PC-9 (cell line): ENCODE data around the gene SPATS2L. TPM values are rescaled to one million over a fixed set of nuclear protein-coding genes. Genes with fewer than 3 reads are reported as not detected.

Source experiments
- BruUV-seq: library from RNA; stranded (reverse); fragments of 400-500 nt; replicated peaks from 2 replicates; lab custom pipeline; 2021; lab: Mats Ljungman, UMichigan
- CTCF ChIA-PET: fragments of 300-600 bp; sonication (Branson Sonifier 250); formaldehyde crosslinking; loops from one replicate; lab custom pipeline; 2022; ENCODE audit warnings: antibody characterized with exemption; lab: Charles Lee
- POLR2A ChIA-PET: fragments of 300-600 bp; sonication (Branson Sonifier 250); formaldehyde crosslinking; loops from one replicate; lab custom pipeline; 2022; ENCODE audit warnings: antibody characterized with exemption; ENCODE audit not compliant: unreplicated experiment; lab: Charles Lee
- DNase-seq, 2 experiments: peaks; one replicate each; pipeline versions ENCODE4 v3.0.0 to v3.0.0-alpha.2; 2015 to 2022; ENCODE audit warnings: mixed read lengths in 1 of 2
- H2AFZ ChIP-seq: fragments of 200-600 bp; sonication (generic); 2 replicates; pipeline ENCODE4 v1.8.1; 2017; ENCODE audit warnings: antibody characterized with exemption
- H3F3A ChIP-seq: fragments of 200-600 bp; sonication (generic); 2 replicates; pipeline ENCODE4 v1.8.1; 2017; ENCODE audit warnings: antibody characterized with exemption, mild to moderate bottlenecking, low read depth; ENCODE audit not compliant: insufficient read depth
- H3K27ac ChIP-seq: fragments of 200-600 bp; sonication (generic); 2 replicates; pipeline ENCODE4 v1.6.1; 2016; ENCODE audit warnings: mixed run types
- H3K27me3 ChIP-seq: fragments of 200-600 bp; sonication (generic); 2 replicates; pipeline ENCODE4 v1.6.1; 2016; ENCODE audit warnings: low read depth, mixed run types; ENCODE audit not compliant: insufficient read depth
- H3K36me3 ChIP-seq: fragments of 200-600 bp; sonication (generic); 2 replicates; pipeline ENCODE4 v1.6.1; 2016; ENCODE audit warnings: low read depth, mixed run types
- H3K4me1 ChIP-seq: fragments of 200-600 bp; sonication (generic); replicated peaks from 2 replicates; pipeline ENCODE4 v1.6.1; 2016; ENCODE audit warnings: mixed run types; ENCODE audit not compliant: insufficient read depth
- H3K4me2 ChIP-seq: fragments of 200-600 bp; sonication (generic); 2 replicates; pipeline ENCODE4 v1.6.1; 2017; ENCODE audit warnings: mixed run types
- H3K4me3 ChIP-seq: fragments of 200-600 bp; sonication (generic); 2 replicates; pipeline ENCODE4 v1.6.1; 2016; ENCODE audit warnings: mixed run types
- H3K79me2 ChIP-seq: fragments of 200-600 bp; sonication (generic); 2 replicates; pipeline ENCODE4 v1.6.1; 2017; ENCODE audit warnings: low read depth, mixed run types
- H3K9me2 ChIP-seq: fragments of 200-600 bp; sonication (generic); 2 replicates; pipeline ENCODE4 v1.8.1; 2017; ENCODE audit warnings: mild to moderate bottlenecking; ENCODE audit not compliant: insufficient read depth
- H3K9me3 ChIP-seq: fragments of 200-600 bp; sonication (generic); 2 replicates; pipeline ENCODE4 v1.8.1; 2016; ENCODE audit warnings: low read depth; ENCODE audit not compliant: insufficient read depth
- H4K20me1 ChIP-seq: fragments of 200-600 bp; sonication (generic); 2 replicates; pipeline ENCODE4 v1.8.1; 2017; ENCODE audit not compliant: insufficient read depth
- CTCF ChIP-seq: fragments of 200-600 bp; sonication (generic); conservative IDR thresholded peaks from 2 replicates; pipeline ENCODE4 v1.6.1; 2017; ENCODE audit warnings: mixed run types, antibody characterized with exemption, mild to moderate bottlenecking, moderate library complexity
- EZH2 ChIP-seq: fragments of 200-600 bp; sonication (generic); IDR thresholded peaks from 2 replicates; pipeline ENCODE4 v1.8.0; 2017; ENCODE audit warnings: antibody characterized with exemption, low read depth
- intact Hi-C: fragments of 100-400 bp; cut with micrococcal nuclease; formaldehyde crosslinking; loops from one replicate; pipeline ENCODE4 v1.10.0; 2022; ENCODE audit not compliant: unreplicated experiment
- total RNA-seq: library from RNA; stranded (reverse); gene quantifications from 2 replicates; pipeline ENCODE4 v1.2.3, GENCODE V29; 2021

The SPATS2L gene
- total RNA-seq, 1 experiment from 2014 or later: 199 TPM

GRCh38 chr2:200385063-200385635, 78.7 kb downstream of the SPATS2L start:
- no peaks in the 10 kb centered on the region; the same call in 1 of the 2 replicates for H3K9me2 ChIP-seq
- H3K4me1 ChIP-seq: peaks cover 28% of the 10 kb centered on the region

GRCh38 chr2:200393191-200393590, 86.7 kb downstream of the SPATS2L start:
- ChIA-PET POLR2A (no interaction called here), CTCF (no interaction called here)
- Histone ChIP-seq H3K4me2 (no peak overlapping the region), H3K36me3 (peaks cover 32% of the 10 kb centered on the region), H4K20me1 (no peaks in the 10 kb centered on the region), H3K27me3 (no peaks in the 10 kb centered on the region), H3K27ac (no peak overlapping the region), H3K9me3 (no peaks in the 10 kb centered on the region; the same call in 1 of the 2 replicates), H3K4me3 (no peak overlapping the region), H3F3A (0 out of 2 replicates have a peak, but pooled peaks cover 3% of the 10 kb centered on the region), H3K4me1 (peaks cover 22% of the 10 kb centered on the region; the same call in 1 of the 2 replicates), H2AFZ (no peak overlapping the region), H3K79me2 (peaks cover 36% of the 10 kb centered on the region), H3K9me2 (peaks cover 7% of the 10 kb centered on the region; the same call in 1 of the 2 replicates)
- intact Hi-C loops: no loop called here
- no TSS peak for BruUV-seq
- DNase-seq: no peak
- no peak for TF ChIP-seq CTCF
- TF ChIP-seq EZH2: no peak

More at GRCh38 chr2:200385063-200385635, 78.7 kb downstream of the SPATS2L start:
- POLR2A ChIA-PET: no interaction called here
- no peak overlapping the region for H2AFZ ChIP-seq
- H3K27me3 ChIP-seq: no peaks in the 10 kb centered on the region
- no peak overlapping the region for H3K4me3 ChIP-seq
- no peaks in the 10 kb centered on the region for H3K9me3 ChIP-seq
- TF ChIP-seq EZH2 (no peak), CTCF (no peak)
- peaks cover 28% of the 10 kb centered on the region for H3K36me3 ChIP-seq
- no TSS peak for BruUV-seq
- H3K27ac ChIP-seq: no peak overlapping the region
- DNase-seq: no peak
- H4K20me1 ChIP-seq: no peaks in the 10 kb centered on the region
- CTCF ChIA-PET: interaction anchor here (0.6 kb wide), 1 partner anchor 353 kb away, joined by 7 read pairs; no protein-coding TSS in a partner anchor
- H3F3A ChIP-seq: peaks cover 9% of the 10 kb centered on the region
- intact Hi-C loops: no loop called here
- H3K79me2 ChIP-seq: peaks cover 90% of the 10 kb centered on the region
- no peak overlapping the region for H3K4me2 ChIP-seq

- Histone ChIP-seq H3K36me3 (peaks cover 30% of the 10 kb centered on the region), H3F3A (0 out of 2 replicates have a peak, but pooled peaks cover 3% of the 10 kb centered on the region), H3K4me2 (no peak overlapping the region), H3K79me2 (peaks cover 29% of the 10 kb centered on the region), H3K27ac (no peak overlapping the region), H3K4me3 (no peak overlapping the region), H3K9me3 (no peaks in the 10 kb centered on the region; the same call in 1 of the 2 replicates), H3K27me3 (no peaks in the 10 kb centered on the region), H2AFZ (no peak overlapping the region), H4K20me1 (no peaks in the 10 kb centered on the region), H3K4me1 (peaks cover 30% of the 10 kb centered on the region; the same call in 1 of the 2 replicates), H3K9me2 (peaks cover 7% of the 10 kb centered on the region; the same call in 1 of the 2 replicates)
- TF ChIP-seq EZH2: no peak
- BruUV-seq: no TSS peak
- POLR2A ChIA-PET: no interaction called here
- intact Hi-C loops: no loop called here
- CTCF ChIA-PET: no interaction called here
- no peak for DNase-seq
Observed at GRCh38 chr2:200394045-200394444, 87.6 kb downstream of the SPATS2L start.
